ENCODE results near the gene CMIP. TPM values are rescaled to one million over a fixed set of nuclear protein-coding genes. Genes with fewer than 3 reads are reported as not detected.
A peak's percentile ranks its signal among the peaks of the same experiment; 100 is the strongest.
"Not testable (repeated sequence)": the region's sequence is repeated elsewhere in the genome, so short reads cannot be mapped to it uniquely, and the experiment has no call there.

CMIP gene
- total RNA-seq, 1 experiment from 2014 or later, result 3.0 TPM

- DNase-seq (ENCODE audit: low read depth), result no peak
Observed at GRCh38 chr16:81514568-81515258, 70.1 kb downstream of the CMIP start.

- no peak for DNase-seq (ENCODE audit: low read depth)
Observed at GRCh38 chr16:81515281-81515680, 70.7 kb downstream of the CMIP start.

- no peak for DNase-seq (ENCODE audit: low read depth)
Observed at GRCh38 chr16:81515721-81516120, 71.1 kb downstream of the CMIP start.

GRCh38 chr16:81516478-81517149 is 72.0 kb downstream of the CMIP start:
- DNase-seq (ENCODE audit: low read depth), result no peak

GRCh38 chr16:81517150-81517499 is 72.5 kb downstream of the CMIP start:
- DNase-seq (ENCODE audit: low read depth), result no peak

- peak; percentile 37 for DNase-seq (ENCODE audit: low read depth)
Observed at GRCh38 chr16:81517629-81518438, 73.2 kb downstream of the CMIP start.

GRCh38 chr16:81518439-81518757 is 73.8 kb downstream of the CMIP start:
- DNase-seq (ENCODE audit: low read depth), result no peak

- peak; percentile 56 for DNase-seq (ENCODE audit: low read depth)
Observed at GRCh38 chr16:81519301-81520150, 74.9 kb downstream of the CMIP start.

- no peak for DNase-seq (ENCODE audit: low read depth)
Observed at GRCh38 chr16:81520151-81520470, 75.5 kb downstream of the CMIP start.

- DNase-seq (ENCODE audit: low read depth), result no peak
Observed at GRCh38 chr16:81520560-81521135, 76.0 kb downstream of the CMIP start.

- peak; percentile 20 for DNase-seq (ENCODE audit: low read depth)
Observed at GRCh38 chr16:81521141-81521626, 76.6 kb downstream of the CMIP start.

- no peak for DNase-seq (ENCODE audit: low read depth)
Observed at GRCh38 chr16:81522108-81522701, 77.6 kb downstream of the CMIP start.

- not testable (repeated sequence) for DNase-seq (ENCODE audit: low read depth)
Observed at GRCh38 chr16:81522851-81523250, 78.2 kb downstream of the CMIP start.

- DNase-seq (ENCODE audit: low read depth), result peak; percentile 75
Observed at GRCh38 chr16:81523387-81524115, 78.9 kb downstream of the CMIP start.

GRCh38 chr16:81524382-81524781 is 79.8 kb downstream of the CMIP start:
- no peak for DNase-seq (ENCODE audit: low read depth)

GRCh38 chr16:81524885-81525284 is 80.3 kb downstream of the CMIP start:
- not testable (repeated sequence) for DNase-seq (ENCODE audit: low read depth)

GRCh38 chr16:81526199-81526598 is 81.6 kb downstream of the CMIP start:
- DNase-seq (ENCODE audit: low read depth), result no peak

GRCh38 chr16:81526935-81527334 is 82.3 kb downstream of the CMIP start:
- DNase-seq (ENCODE audit: low read depth), result no peak

- DNase-seq (ENCODE audit: low read depth), result no peak
Observed at GRCh38 chr16:81527477-81528178, 83.0 kb downstream of the CMIP start.

GRCh38 chr16:81528256-81528655 is 83.6 kb downstream of the CMIP start:
- no peak for DNase-seq (ENCODE audit: low read depth)
